Activated T-cell treated with anti-CD3 and anti-CD28 coated beads for 24 hours (primary cell): ENCODE measurements around the gene WDFY4.

ENCODE experiments used
- DNase-seq: peaks from one replicate; pipeline ENCODE4 v3.0.0-alpha.2; 2020; ENCODE audit warnings: low read depth

WDFY4 gene

GRCh38 chr10:48993627-48994026 lies 309.0 kb downstream of the WDFY4 start:
- no peak for DNase-seq

- no peak for DNase-seq
These were observed 311.7 kb downstream of the WDFY4 start for GRCh38 chr10:48996329-48996728.

- no peak for DNase-seq
These were observed 314.7 kb downstream of the WDFY4 start for GRCh38 chr10:48999346-48999745.

GRCh38 chr10:49000437-49001398 lies 316.0 kb downstream of the WDFY4 start:
- no peak for DNase-seq

- DNase-seq, result no peak
These were observed 316.7 kb downstream of the WDFY4 start for GRCh38 chr10:49001402-49001801.

GRCh38 chr10:49001870-49002672 lies 317.4 kb downstream of the WDFY4 start:
- DNase-seq, result no peak

- DNase-seq, result no peak
These were observed 320.6 kb downstream of the WDFY4 start for GRCh38 chr10:49005270-49005669.

- DNase-seq, result no peak
These were observed 322.5 kb downstream of the WDFY4 start for GRCh38 chr10:49007129-49007528.

- no peak for DNase-seq
These were observed 323.4 kb downstream of the WDFY4 start for GRCh38 chr10:49008091-49008490.

- DNase-seq, result no peak
These were observed 324.0 kb downstream of the WDFY4 start for GRCh38 chr10:49008505-49009198.

GRCh38 chr10:49009199-49009979 lies 324.7 kb downstream of the WDFY4 start:
- no peak for DNase-seq

- no peak for DNase-seq
These were observed 325.6 kb downstream of the WDFY4 start for GRCh38 chr10:49010295-49010694.

GRCh38 chr10:49010865-49011264 lies 326.2 kb downstream of the WDFY4 start:
- DNase-seq, result no peak

- DNase-seq, result no peak
These were observed 327.1 kb downstream of the WDFY4 start for GRCh38 chr10:49011756-49012155.

- DNase-seq, result no peak
These were observed 327.9 kb downstream of the WDFY4 start for GRCh38 chr10:49012603-49013002.

GRCh38 chr10:49015700-49016099 lies 331.0 kb downstream of the WDFY4 start:
- DNase-seq, result no peak

GRCh38 chr10:49021685-49022084 lies 337.0 kb downstream of the WDFY4 start:
- no peak for DNase-seq

- DNase-seq, result no peak
These were observed 338.4 kb downstream of the WDFY4 start for GRCh38 chr10:49023071-49023470.

GRCh38 chr10:49023752-49024151 lies 339.1 kb downstream of the WDFY4 start:
- DNase-seq, result no peak

GRCh38 chr10:49024484-49024883 lies 339.8 kb downstream of the WDFY4 start:
- no peak for DNase-seq

- DNase-seq, result no peak
These were observed 340.8 kb downstream of the WDFY4 start for GRCh38 chr10:49025347-49025983.
